Stimulated activated memory B cell treated with anti-CD40 and anti-IgM and Interleukin-4, amounts not matched to agents 10 μg/mL and 1 μg/mL and 100 μg/mL, for 72 hours (primary cell): Measurements from ENCODE around the gene WWOX.

ENCODE experiments used
- ATAC-seq: fragments of 150-1000 bp; cut with Tn5 transposase; 2 replicates; pipeline ENCODE4 v1.10.0; 2021
- H3K27ac Mint-ChIP-seq: one replicate; pipeline ENCODE4 v1.8.0; 2022; ENCODE audit warnings: mild to moderate bottlenecking, mixed read lengths
- H3K27me3 Mint-ChIP-seq: one replicate; pipeline ENCODE4 v1.8.0; 2022; ENCODE audit warnings: mixed read lengths
- H3K36me3 Mint-ChIP-seq: one replicate; pipeline ENCODE4 v1.8.0; 2022; ENCODE audit warnings: mixed read lengths
- H3K4me1 Mint-ChIP-seq: one replicate; pipeline ENCODE4 v1.8.0; 2022; ENCODE audit warnings: mixed read lengths
- H3K4me3 Mint-ChIP-seq: one replicate; pipeline ENCODE4 v1.8.0; 2022; ENCODE audit warnings: mild to moderate bottlenecking, moderate library complexity, mixed read lengths
- H3K9me3 Mint-ChIP-seq: one replicate; pipeline ENCODE4 v1.8.0; 2022; ENCODE audit warnings: mixed read lengths

Gene WWOX

GRCh38 chr16:78830599-78830998, 731.1 kb downstream of the WWOX start:
- ATAC-seq: no peak
- H3K36me3 Mint-ChIP-seq: no peaks in the 10 kb centered on the region
- H3K4me1 Mint-ChIP-seq: no peaks in the 10 kb centered on the region
- H3K9me3 Mint-ChIP-seq: no peaks in the 10 kb centered on the region
- H3K27me3 Mint-ChIP-seq: no peaks in the 10 kb centered on the region
- H3K27ac Mint-ChIP-seq: no peak overlapping the region
- no peak overlapping the region for H3K4me3 Mint-ChIP-seq

DNA sequence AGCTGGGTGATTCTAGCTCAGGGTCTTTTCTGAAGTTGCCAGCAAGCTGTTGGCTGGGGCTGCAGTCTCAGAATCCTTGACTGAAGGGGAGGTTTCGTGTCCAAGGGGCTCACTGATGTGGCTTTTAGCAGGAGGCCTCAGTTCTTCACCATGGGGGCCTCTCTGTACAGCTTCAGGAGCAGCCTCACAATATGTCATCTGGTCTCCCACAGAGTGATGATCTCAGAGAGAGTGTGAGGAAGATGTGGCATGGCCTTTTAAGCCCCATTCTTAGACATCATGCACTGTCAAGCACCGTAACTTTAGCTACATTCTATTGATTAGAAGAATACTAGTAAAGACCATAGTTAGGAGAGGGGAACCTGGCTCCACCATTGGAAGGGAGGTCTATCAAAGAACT, 732.6 kb downstream of the WWOX start:
- no peaks in the 10 kb centered on the region for H3K36me3 Mint-ChIP-seq
- H3K27ac Mint-ChIP-seq: no peak overlapping the region
- H3K4me1 Mint-ChIP-seq: peaks cover 7% of the 10 kb centered on the region
- H3K9me3 Mint-ChIP-seq: no peaks in the 10 kb centered on the region
- H3K4me3 Mint-ChIP-seq: no peak overlapping the region
- H3K27me3 Mint-ChIP-seq: no peaks in the 10 kb centered on the region
- ATAC-seq: no peak

- Mint-ChIP-seq H3K4me1 (peaks cover 9% of the 10 kb centered on the region), H3K4me3 (peak overlapping the region; percentile 30), H3K27ac (peak overlapping the region; percentile 47), H3K27me3 (no peaks in the 10 kb centered on the region), H3K9me3 (no peaks in the 10 kb centered on the region), H3K36me3 (no peaks in the 10 kb centered on the region)
- ATAC-seq: peak; percentile 38
These were observed 737.5 kb downstream of the WWOX start for GRCh38 chr16:78836802-78837491.

DNA sequence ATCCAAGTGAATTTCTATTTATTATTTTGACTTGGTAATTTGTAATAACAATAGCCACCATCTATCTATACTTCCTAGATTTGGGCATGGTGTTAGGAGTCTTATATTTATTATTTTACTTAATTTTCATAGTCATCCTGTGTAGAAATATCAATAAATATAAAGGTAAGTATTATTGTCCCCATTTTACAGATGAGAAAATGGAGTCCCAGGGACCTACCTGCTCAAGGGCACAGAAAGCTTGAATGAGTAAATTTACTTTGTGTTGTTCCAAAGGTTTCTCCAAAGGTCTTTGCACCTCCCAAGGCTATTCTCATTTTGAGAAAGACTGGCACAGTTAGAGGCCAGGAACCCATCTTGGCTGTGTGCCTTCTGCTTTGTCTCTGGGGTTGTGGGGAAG, 738.3 kb downstream of the WWOX start:
- Mint-ChIP-seq H3K27me3 (no peaks in the 10 kb centered on the region), H3K27ac (no peak overlapping the region), H3K4me3 (no peak overlapping the region), H3K9me3 (no peaks in the 10 kb centered on the region), H3K4me1 (peaks cover 9% of the 10 kb centered on the region), H3K36me3 (no peaks in the 10 kb centered on the region)
- ATAC-seq: no peak

GRCh38 chr16:78838276-78838675, 738.8 kb downstream of the WWOX start:
- H3K27me3 Mint-ChIP-seq: no peaks in the 10 kb centered on the region
- H3K4me3 Mint-ChIP-seq: no peak overlapping the region
- H3K27ac Mint-ChIP-seq: no peak overlapping the region
- H3K4me1 Mint-ChIP-seq: peaks cover 9% of the 10 kb centered on the region
- ATAC-seq: no peak
- no peaks in the 10 kb centered on the region for H3K9me3 Mint-ChIP-seq
- H3K36me3 Mint-ChIP-seq: no peaks in the 10 kb centered on the region

DNA sequence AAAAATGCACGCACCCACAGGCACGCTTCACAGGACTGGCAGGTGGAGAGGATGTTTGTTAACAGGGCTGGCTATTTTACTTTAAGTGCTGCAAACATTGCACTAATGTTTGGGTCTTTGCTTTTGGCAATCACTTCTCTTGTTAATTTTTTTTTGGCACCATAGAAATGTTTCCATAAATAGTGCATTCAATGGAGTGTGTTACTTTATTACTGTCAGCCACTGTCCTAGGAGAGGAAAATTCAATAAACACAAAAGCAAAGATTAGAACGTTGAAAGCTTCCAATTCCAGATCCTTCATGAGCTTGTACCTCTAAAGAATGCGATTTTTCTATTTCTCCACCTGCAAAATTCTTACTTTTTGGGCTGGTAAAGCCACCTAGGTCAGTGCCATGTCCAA, 743.5 kb downstream of the WWOX start:
- ATAC-seq: no peak
- Mint-ChIP-seq H3K9me3 (no peaks in the 10 kb centered on the region), H3K36me3 (no peaks in the 10 kb centered on the region), H3K4me1 (no peaks in the 10 kb centered on the region), H3K27ac (no peak overlapping the region), H3K4me3 (no peak overlapping the region), H3K27me3 (no peaks in the 10 kb centered on the region)

DNA sequence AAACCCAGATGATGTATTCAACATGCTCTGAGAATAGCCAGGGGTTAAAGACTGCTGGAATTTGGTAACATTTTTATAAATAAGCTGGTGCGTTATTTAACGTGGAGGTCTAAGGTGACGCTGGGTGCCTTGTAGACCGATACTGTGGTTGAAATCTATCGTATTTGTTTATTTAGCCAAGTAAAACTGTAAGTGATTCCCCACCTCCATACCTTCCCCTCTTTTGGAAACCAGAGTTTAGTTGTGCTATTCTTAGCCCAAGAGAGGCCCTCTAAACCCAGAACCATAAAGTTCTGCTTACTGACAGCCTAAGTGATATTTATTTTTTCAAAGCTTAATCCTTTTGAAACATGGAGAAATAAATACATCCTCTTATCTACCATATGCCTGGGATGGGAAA, 744.5 kb downstream of the WWOX start:
- no peak for ATAC-seq
- Mint-ChIP-seq H3K9me3 (no peaks in the 10 kb centered on the region), H3K4me3 (no peak overlapping the region), H3K36me3 (no peaks in the 10 kb centered on the region), H3K27me3 (no peaks in the 10 kb centered on the region), H3K27ac (no peak overlapping the region), H3K4me1 (no peaks in the 10 kb centered on the region)

- Mint-ChIP-seq H3K4me1 (no peaks in the 10 kb centered on the region), H3K36me3 (no peaks in the 10 kb centered on the region), H3K9me3 (no peaks in the 10 kb centered on the region), H3K27me3 (no peaks in the 10 kb centered on the region), H3K4me3 (no peak overlapping the region), H3K27ac (no peak overlapping the region)
- ATAC-seq: no peak
These were observed 745.2 kb downstream of the WWOX start for GRCh38 chr16:78844682-78845081.

GRCh38 chr16:78851266-78851665, 751.8 kb downstream of the WWOX start:
- no peak for ATAC-seq
- H3K36me3 Mint-ChIP-seq: no peaks in the 10 kb centered on the region
- no peak overlapping the region for H3K27ac Mint-ChIP-seq
- no peaks in the 10 kb centered on the region for H3K9me3 Mint-ChIP-seq
- H3K27me3 Mint-ChIP-seq: no peaks in the 10 kb centered on the region
- H3K4me1 Mint-ChIP-seq: no peaks in the 10 kb centered on the region
- no peak overlapping the region for H3K4me3 Mint-ChIP-seq

DNA sequence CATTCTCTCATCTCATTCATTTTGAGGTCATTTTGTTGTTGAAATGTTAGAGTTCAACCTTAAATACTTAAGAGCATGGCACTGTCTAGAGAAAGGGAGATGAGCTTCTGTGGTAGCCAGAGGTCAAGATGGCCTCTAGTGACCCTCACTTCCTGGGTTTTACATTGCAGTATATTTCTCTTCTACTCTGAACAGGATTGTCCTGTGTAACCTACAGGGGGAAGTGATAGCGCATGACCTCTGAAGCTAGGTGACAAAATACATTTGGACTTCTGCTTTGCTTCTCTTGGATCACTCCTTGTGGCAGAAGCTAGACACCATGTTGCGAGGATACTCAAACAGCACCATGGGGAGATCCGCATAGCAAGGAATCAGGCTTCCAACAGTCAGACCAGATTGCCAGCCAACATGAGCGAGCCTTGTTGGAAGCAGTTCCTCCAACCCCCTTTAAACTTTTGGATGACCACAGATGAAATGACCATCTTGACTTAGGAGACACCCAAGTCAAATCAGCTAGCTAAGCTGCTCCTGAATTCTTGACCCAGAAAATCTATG, 752.7 kb downstream of the WWOX start:
- Mint-ChIP-seq H3K9me3 (peaks cover 2% of the 10 kb centered on the region), H3K27ac (no peak overlapping the region), H3K4me3 (no peak overlapping the region), H3K27me3 (no peaks in the 10 kb centered on the region), H3K4me1 (no peaks in the 10 kb centered on the region), H3K36me3 (no peaks in the 10 kb centered on the region)
- no peak for ATAC-seq

GRCh38 chr16:78862022-78862421, 762.6 kb downstream of the WWOX start:
- no peak for ATAC-seq
- Mint-ChIP-seq H3K9me3 (peaks cover under 1% of the 10 kb centered on the region), H3K4me1 (no peaks in the 10 kb centered on the region)

DNA sequence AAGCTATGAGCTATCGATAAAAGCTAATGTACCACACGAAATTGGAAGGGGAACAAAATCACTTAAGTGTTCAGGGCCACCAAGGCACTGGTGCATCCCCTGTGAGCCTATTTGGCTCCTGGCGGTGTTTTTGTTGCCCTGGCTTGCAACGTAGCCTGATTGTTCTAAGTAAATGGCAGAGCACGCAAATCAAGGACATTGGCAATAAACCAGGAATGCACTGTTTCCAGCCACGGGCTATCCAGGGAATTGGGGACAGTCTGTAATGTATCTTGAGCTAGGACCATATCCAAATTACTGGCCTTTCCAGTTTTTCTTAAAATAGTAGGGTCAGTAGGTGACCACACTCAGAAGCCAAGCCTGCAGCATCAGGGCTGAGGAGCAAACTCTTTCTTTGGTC, 767.1 kb downstream of the WWOX start:
- H3K36me3 Mint-ChIP-seq: no peaks in the 10 kb centered on the region
- H3K4me3 Mint-ChIP-seq: no peak overlapping the region
- ATAC-seq: no peak
- H3K4me1 Mint-ChIP-seq: no peaks in the 10 kb centered on the region
- H3K27me3 Mint-ChIP-seq: no peaks in the 10 kb centered on the region
- no peaks in the 10 kb centered on the region for H3K9me3 Mint-ChIP-seq
- H3K27ac Mint-ChIP-seq: no peak overlapping the region

More at GRCh38 chr16:78862022-78862421, 762.6 kb downstream of the WWOX start:
- Mint-ChIP-seq H3K27ac (no peak overlapping the region), H3K27me3 (no peaks in the 10 kb centered on the region), H3K36me3 (no peaks in the 10 kb centered on the region), H3K4me3 (no peak overlapping the region)

DNA sequence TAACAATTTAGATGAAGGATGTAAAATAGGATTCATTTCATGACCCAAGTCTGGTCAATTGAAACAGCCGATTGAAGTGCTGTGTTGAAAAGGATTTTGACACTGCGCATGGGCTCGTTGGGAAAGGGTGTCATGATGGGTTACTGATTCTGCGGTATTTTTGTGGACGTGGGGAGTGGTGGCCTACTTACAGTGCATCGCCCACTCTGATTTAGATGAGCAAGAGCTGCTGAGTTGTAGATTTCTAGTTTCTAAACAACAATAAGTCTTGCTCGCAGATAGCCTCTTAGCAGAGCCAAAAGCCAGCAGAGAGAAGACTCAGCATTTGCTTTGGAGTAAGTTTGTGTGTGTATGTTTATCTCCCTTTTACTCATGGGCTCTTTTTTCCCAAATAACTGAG, 770.0 kb downstream of the WWOX start:
- Mint-ChIP-seq H3K27ac (no peak overlapping the region), H3K4me3 (no peak overlapping the region), H3K4me1 (no peaks in the 10 kb centered on the region)

DNA sequence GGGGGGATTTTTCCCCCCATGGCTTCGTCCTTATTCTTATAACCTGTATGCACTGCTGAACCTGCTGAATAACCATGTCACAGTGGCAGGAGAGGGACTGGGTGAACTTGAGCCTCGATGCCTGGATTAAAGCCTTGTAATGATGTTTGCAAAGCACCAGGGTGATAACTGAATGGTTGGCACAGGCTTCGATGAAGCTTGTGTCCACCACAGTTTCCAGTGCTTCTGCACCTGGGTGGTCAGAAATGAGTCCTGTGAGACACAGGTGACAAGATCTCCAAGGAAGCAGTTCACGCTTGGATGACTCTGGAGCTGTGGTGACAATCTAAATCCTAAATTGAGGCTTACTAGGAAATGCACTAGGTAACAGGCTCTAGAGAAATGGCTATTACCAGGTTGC, 771.8 kb downstream of the WWOX start:
- Mint-ChIP-seq H3K36me3 (no peaks in the 10 kb centered on the region), H3K9me3 (no peaks in the 10 kb centered on the region), H3K4me3 (no peak overlapping the region), H3K27ac (no peak overlapping the region), H3K27me3 (no peaks in the 10 kb centered on the region), H3K4me1 (no peaks in the 10 kb centered on the region)
- no peak for ATAC-seq

More for the DNA sequence above, 770.0 kb downstream of the WWOX start:
- no peak for ATAC-seq
- Mint-ChIP-seq H3K9me3 (no peaks in the 10 kb centered on the region), H3K27me3 (no peaks in the 10 kb centered on the region), H3K36me3 (no peaks in the 10 kb centered on the region)

- no peaks in the 10 kb centered on the region for H3K9me3 Mint-ChIP-seq
- H3K36me3 Mint-ChIP-seq: no peaks in the 10 kb centered on the region
- no peak overlapping the region for H3K27ac Mint-ChIP-seq
- no peak overlapping the region for H3K4me3 Mint-ChIP-seq
- no peak for ATAC-seq
- no peaks in the 10 kb centered on the region for H3K27me3 Mint-ChIP-seq
- no peaks in the 10 kb centered on the region for H3K4me1 Mint-ChIP-seq
These were observed 777.2 kb downstream of the WWOX start for GRCh38 chr16:78876671-78877070.

DNA sequence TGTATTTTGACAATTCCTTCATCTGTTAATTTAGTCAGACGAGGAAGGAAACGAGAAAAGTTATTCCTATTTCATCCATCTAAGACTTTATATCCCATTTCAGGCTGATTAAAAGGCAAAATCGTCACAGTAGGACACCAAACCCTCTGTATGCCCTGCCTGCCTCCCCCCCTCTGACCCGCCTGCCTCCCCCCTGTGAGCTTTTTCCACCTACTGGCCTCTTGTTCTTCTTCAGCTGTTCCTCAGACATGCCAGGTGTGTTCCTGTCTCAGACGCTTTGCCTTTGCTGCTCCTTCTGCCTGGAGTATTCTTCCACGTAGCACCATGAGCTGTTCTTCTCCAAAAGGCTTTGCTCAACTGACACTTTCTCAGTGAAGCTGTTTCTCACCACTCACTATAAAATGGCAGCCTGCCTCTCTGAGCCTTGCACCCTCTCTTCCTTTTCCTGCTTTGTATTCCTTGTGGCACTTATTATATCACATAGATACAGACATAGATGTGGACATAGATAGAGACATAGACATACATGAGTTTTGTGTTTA, 777.7 kb downstream of the WWOX start:
- Mint-ChIP-seq H3K4me1 (no peaks in the 10 kb centered on the region), H3K36me3 (no peaks in the 10 kb centered on the region), H3K4me3 (no peak overlapping the region), H3K9me3 (no peaks in the 10 kb centered on the region), H3K27me3 (no peaks in the 10 kb centered on the region), H3K27ac (no peak overlapping the region)
- no peak for ATAC-seq
